GM23338 (cell line): ENCODE measurements around the gene TMEM45A. TPM values are rescaled to one million over a fixed set of nuclear protein-coding genes. Genes with fewer than 3 reads are reported as not detected.

Experiments
- ATAC-seq: fragments of 200-7000 bp; cut with Tn5 transposase; 3 replicates; pipeline ENCODE4 v1.9.1; 2020
- DNase-seq: peaks from one replicate; pipeline ENCODE4 v3.0.0-alpha.2; 2015; ENCODE audit warnings: low spot score
- H2AFZ ChIP-seq: fragments of 200-600 bp; sonication (generic); 2 replicates; pipeline ENCODE4 v1.8.0; 2016; ENCODE audit warnings: antibody characterized with exemption, mild to moderate bottlenecking, moderate library complexity
- H3F3A ChIP-seq: fragments of 200-600 bp; sonication (generic); replicated peaks from 2 replicates; pipeline ENCODE4 v1.8.0; 2017; ENCODE audit warnings: antibody characterized with exemption, mixed run types, low read depth
- H3K27ac ChIP-seq: fragments of 200-600 bp; sonication (generic); 2 replicates; pipeline ENCODE4 v1.6.1; 2016; ENCODE audit warnings: low read depth
- H3K27me3 ChIP-seq: fragments of 200-600 bp; sonication (generic); 2 replicates; pipeline ENCODE4 v1.8.0; 2016; ENCODE audit warnings: mild to moderate bottlenecking, mixed run types, moderate library complexity; ENCODE audit not compliant: insufficient read depth
- H3K36me3 ChIP-seq: fragments of 200-600 bp; sonication (generic); 2 replicates; pipeline ENCODE4 v1.8.0; 2016; ENCODE audit warnings: mild to moderate bottlenecking; ENCODE audit not compliant: insufficient read depth
- H3K4me1 ChIP-seq: fragments of 200-600 bp; sonication (generic); 2 replicates; pipeline ENCODE4 v1.8.0; 2016; ENCODE audit warnings: mild to moderate bottlenecking, moderate library complexity; ENCODE audit not compliant: insufficient read depth
- H3K4me2 ChIP-seq: fragments of 200-600 bp; sonication (generic); 2 replicates; pipeline ENCODE4 v1.7.1; 2017; ENCODE audit warnings: mixed run types
- H3K4me3 ChIP-seq: fragments of 200-600 bp; sonication (generic); 2 replicates; pipeline ENCODE4 v1.6.1; 2016; ENCODE audit warnings: mixed run types
- H3K79me2 ChIP-seq: fragments of 200-600 bp; sonication (generic); replicated peaks from 2 replicates; pipeline ENCODE4 v1.8.0; 2017; ENCODE audit warnings: mild to moderate bottlenecking; ENCODE audit not compliant: insufficient read depth
- H3K9me2 ChIP-seq: fragments of 200-600 bp; sonication (generic); 2 replicates; pipeline ENCODE4 v1.8.0; 2017; ENCODE audit not compliant: insufficient read depth
- H4K20me1 ChIP-seq: fragments of 200-600 bp; sonication (generic); replicated peaks from 2 replicates; pipeline ENCODE4 v1.8.0; 2017; ENCODE audit warnings: mild to moderate bottlenecking; ENCODE audit not compliant: insufficient read depth
- H3K27ac Mint-ChIP-seq: 2 replicates; pipeline ENCODE4 v1.8.0; 2020; ENCODE audit warnings: inconsistent platforms, mild to moderate bottlenecking, moderate library complexity, mixed read lengths
- H3K27me3 Mint-ChIP-seq: 3 replicates; pipeline ENCODE4 v1.8.0; 2022; ENCODE audit warnings: low read depth, mild to moderate bottlenecking, moderate library complexity, mixed read lengths, inconsistent platforms; ENCODE audit not compliant: insufficient read depth, poor library complexity
- H3K36me3 Mint-ChIP-seq: 3 replicates; pipeline ENCODE4 v1.8.0; 2021; ENCODE audit warnings: low read depth, mild to moderate bottlenecking, inconsistent platforms, moderate library complexity, mixed read lengths
- H3K4me1 Mint-ChIP-seq: 3 replicates; pipeline ENCODE4 v1.8.0; 2020; ENCODE audit warnings: mild to moderate bottlenecking, inconsistent platforms, mixed read lengths
- H3K4me3 Mint-ChIP-seq: 3 replicates; pipeline ENCODE4 v1.8.0; 2021; ENCODE audit warnings: moderate library complexity, mild to moderate bottlenecking, inconsistent platforms, mixed read lengths
- H3K9me3 Mint-ChIP-seq: 3 replicates; pipeline ENCODE4 v1.8.0; 2020; ENCODE audit warnings: moderate library complexity, mild to moderate bottlenecking, inconsistent platforms, mixed read lengths
- ETS1 ChIP-seq: IDR thresholded peaks from 2 replicates; pipeline ENCODE4 v1.6.1; 2016; ENCODE audit warnings: antibody characterized with exemption
- EZH2 ChIP-seq: fragments of 200-600 bp; sonication (generic); IDR thresholded peaks from one replicate; pipeline ENCODE4 v1.8.0; 2017; ENCODE audit warnings: antibody characterized with exemption, mild to moderate bottlenecking, low read depth; ENCODE audit not compliant: unreplicated experiment
- EZH2phosphoT487 ChIP-seq: fragments of 200-600 bp; sonication (generic); IDR thresholded peaks from one replicate; pipeline ENCODE4 v1.8.1; 2018; ENCODE audit warnings: antibody characterized with exemption; ENCODE audit not compliant: unreplicated experiment
- JUNB ChIP-seq: IDR thresholded peaks from one replicate; pipeline ENCODE4 v1.6.1; 2016; ENCODE audit warnings: antibody characterized with exemption; ENCODE audit not compliant: unreplicated experiment
- NANOG ChIP-seq: IDR thresholded peaks from 2 replicates; pipeline ENCODE4 v1.6.1; 2016; ENCODE audit warnings: antibody characterized with exemption, borderline replicate concordance
- POLR2AphosphoS5 ChIP-seq: IDR thresholded peaks from 2 replicates; pipeline ENCODE4 v1.6.1; 2016; ENCODE audit warnings: antibody characterized with exemption, low read depth
- REST ChIP-seq: IDR thresholded peaks from one replicate; pipeline ENCODE4 v1.6.1; 2018; ENCODE audit warnings: antibody characterized with exemption; ENCODE audit not compliant: unreplicated experiment
- ZNF114 ChIP-seq: fragments of 250-450 bp; sonication (Bioruptor Pico); IDR thresholded peaks from 2 replicates; pipeline ENCODE4 v1.5.0; 2020; ENCODE audit warnings: mild to moderate bottlenecking, moderate library complexity
- ZNF331 ChIP-seq: fragments of 250-450 bp; sonication (Bioruptor Pico); IDR thresholded peaks from 2 replicates; pipeline ENCODE4 v1.5.0; 2020; ENCODE audit warnings: low read depth, mild to moderate bottlenecking, moderate library complexity
- polyA plus RNA-seq: library from polyadenylated mRNA; unstranded; fragments of >200 nt; fragmentation: Nextera tagmentation; extraction: Ambion mirVana; gene quantifications from 2 replicates; pipeline ENCODE4 v1.2.1, GENCODE V29; 2016
- total RNA-seq: library from RNA; depleted of rRNA; stranded (reverse); fragments of >200 nt; shearing (Covaris generic); gene quantifications from 2 replicates; pipeline ENCODE4 v1.2.3, GENCODE V29; 2014
- TF ChIP-seq, protein P1 (sequence below): fragments of 250-450 bp; sonication (Bioruptor Pico); IDR thresholded peaks from 2 replicates; pipeline ENCODE4 v1.5.0; 2020; ENCODE audit warnings: mild to moderate bottlenecking, moderate library complexity

Gene TMEM45A
- total and polyA plus RNA-seq, 2 experiments from 2014 or later = 6.5 to 12.7 TPM

GRCh38 chr3:100531093-100531492 is 38.7 kb downstream of the TMEM45A start (continued):
- TF ChIP-seq, protein P1, sequence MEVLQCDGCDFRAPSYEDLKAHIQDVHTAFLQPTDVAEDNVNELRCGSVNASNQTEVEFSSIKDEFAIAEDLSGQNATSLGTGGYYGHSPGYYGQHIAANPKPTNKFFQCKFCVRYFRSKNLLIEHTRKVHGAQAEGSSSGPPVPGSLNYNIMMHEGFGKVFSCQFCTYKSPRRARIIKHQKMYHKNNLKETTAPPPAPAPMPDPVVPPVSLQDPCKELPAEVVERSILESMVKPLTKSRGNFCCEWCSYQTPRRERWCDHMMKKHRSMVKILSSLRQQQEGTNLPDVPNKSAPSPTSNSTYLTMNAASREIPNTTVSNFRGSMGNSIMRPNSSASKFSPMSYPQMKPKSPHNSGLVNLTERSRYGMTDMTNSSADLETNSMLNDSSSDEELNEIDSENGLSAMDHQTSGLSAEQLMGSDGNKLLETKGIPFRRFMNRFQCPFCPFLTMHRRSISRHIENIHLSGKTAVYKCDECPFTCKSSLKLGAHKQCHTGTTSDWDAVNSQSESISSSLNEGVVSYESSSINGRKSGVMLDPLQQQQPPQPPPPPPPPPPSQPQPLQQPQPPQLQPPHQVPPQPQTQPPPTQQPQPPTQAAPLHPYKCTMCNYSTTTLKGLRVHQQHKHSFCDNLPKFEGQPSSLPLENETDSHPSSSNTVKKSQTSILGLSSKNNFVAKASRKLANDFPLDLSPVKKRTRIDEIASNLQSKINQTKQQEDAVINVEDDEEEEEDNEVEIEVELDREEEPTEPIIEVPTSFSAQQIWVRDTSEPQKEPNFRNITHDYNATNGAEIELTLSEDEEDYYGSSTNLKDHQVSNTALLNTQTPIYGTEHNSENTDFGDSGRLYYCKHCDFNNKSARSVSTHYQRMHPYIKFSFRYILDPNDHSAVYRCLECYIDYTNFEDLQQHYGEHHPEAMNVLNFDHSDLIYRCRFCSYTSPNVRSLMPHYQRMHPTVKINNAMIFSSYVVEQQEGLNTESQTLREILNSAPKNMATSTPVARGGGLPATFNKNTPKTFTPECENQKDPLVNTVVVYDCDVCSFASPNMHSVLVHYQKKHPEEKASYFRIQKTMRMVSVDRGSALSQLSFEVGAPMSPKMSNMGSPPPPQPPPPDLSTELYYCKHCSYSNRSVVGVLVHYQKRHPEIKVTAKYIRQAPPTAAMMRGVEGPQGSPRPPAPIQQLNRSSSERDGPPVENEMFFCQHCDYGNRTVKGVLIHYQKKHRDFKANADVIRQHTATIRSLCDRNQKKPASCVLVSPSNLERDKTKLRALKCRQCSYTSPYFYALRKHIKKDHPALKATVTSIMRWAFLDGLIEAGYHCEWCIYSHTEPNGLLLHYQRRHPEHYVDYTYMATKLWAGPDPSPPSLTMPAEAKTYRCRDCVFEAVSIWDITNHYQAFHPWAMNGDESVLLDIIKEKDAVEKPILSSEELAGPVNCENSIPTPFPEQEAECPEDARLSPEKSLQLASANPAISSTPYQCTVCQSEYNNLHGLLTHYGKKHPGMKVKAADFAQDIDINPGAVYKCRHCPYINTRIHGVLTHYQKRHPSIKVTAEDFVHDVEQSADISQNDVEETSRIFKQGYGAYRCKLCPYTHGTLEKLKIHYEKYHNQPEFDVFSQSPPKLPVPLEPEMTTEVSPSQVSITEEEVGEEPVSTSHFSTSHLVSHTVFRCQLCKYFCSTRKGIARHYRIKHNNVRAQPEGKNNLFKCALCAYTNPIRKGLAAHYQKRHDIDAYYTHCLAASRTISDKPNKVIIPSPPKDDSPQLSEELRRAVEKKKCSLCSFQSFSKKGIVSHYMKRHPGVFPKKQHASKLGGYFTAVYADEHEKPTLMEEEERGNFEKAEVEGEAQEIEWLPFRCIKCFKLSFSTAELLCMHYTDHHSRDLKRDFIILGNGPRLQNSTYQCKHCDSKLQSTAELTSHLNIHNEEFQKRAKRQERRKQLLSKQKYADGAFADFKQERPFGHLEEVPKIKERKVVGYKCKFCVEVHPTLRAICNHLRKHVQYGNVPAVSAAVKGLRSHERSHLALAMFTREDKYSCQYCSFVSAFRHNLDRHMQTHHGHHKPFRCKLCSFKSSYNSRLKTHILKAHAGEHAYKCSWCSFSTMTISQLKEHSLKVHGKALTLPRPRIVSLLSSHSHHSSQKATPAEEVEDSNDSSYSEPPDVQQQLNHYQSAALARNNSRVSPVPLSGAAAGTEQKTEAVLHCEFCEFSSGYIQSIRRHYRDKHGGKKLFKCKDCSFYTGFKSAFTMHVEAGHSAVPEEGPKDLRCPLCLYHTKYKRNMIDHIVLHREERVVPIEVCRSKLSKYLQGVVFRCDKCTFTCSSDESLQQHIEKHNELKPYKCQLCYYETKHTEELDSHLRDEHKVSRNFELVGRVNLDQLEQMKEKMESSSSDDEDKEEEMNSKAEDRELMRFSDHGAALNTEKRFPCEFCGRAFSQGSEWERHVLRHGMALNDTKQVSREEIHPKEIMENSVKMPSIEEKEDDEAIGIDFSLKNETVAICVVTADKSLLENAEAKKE (CRISPR knock-in tag) = no peak

DNA sequence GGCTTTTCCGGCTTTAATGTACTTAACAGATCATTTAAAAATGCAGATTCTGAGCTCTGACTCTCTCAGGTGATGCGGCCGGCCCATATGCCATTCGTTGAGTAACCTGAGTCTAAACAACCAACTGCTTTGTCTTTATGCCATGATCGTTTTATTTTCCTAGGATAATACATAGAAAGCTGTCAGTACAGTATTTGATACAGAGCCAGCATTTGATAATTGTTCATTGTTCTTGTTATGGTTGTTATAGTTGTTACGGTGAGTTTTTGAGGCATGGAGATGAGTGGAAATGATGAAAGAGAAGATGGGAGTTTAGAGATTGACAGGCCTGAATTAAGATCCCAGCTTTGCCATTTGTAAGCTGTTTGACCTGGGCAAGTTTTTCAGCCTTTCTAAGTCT is 40.0 kb downstream of the TMEM45A start:
- no peaks in the 10 kb centered on the region for H3K36me3 Mint-ChIP-seq
- no peak overlapping the region for H3K4me2 ChIP-seq
- no peaks in the 10 kb centered on the region for H3K36me3 ChIP-seq
- H3K27ac Mint-ChIP-seq = no peak overlapping the region
- no peak overlapping the region for H3K27ac ChIP-seq
- no peaks in the 10 kb centered on the region for H3K9me3 Mint-ChIP-seq
- H3K4me3 ChIP-seq = no peak overlapping the region
- no peaks in the 10 kb centered on the region for H3K79me2 ChIP-seq
- ATAC-seq (no peak), DNase-seq (no peak)
- no peak overlapping the region for H3K4me3 Mint-ChIP-seq
- no peaks in the 10 kb centered on the region for H4K20me1 ChIP-seq
- 0 out of 2 replicates have a peak, but pooled peaks cover 4% of the 10 kb centered on the region for H3K9me2 ChIP-seq
- H3K4me1 Mint-ChIP-seq = no peaks in the 10 kb centered on the region
- H3K27me3 ChIP-seq = no peaks in the 10 kb centered on the region
- no peaks in the 10 kb centered on the region for H3F3A ChIP-seq
- H3K27me3 Mint-ChIP-seq = no peaks in the 10 kb centered on the region
- no peaks in the 10 kb centered on the region for H3K4me1 ChIP-seq
- no peak overlapping the region for H2AFZ ChIP-seq
- TF ChIP-seq POLR2AphosphoS5 = no peak
- no peak for TF ChIP-seq EZH2phosphoT487
- TF ChIP-seq REST = no peak
- TF ChIP-seq ZNF114 (CRISPR knock-in tag) = no peak
- TF ChIP-seq NANOG = no peak
- TF ChIP-seq ZNF331 = no peak
- no peak for TF ChIP-seq EZH2
- TF ChIP-seq JUNB = no peak
- TF ChIP-seq ETS1 = no peak
